Measurements from ENCODE around the gene MAGI1.

DNA sequence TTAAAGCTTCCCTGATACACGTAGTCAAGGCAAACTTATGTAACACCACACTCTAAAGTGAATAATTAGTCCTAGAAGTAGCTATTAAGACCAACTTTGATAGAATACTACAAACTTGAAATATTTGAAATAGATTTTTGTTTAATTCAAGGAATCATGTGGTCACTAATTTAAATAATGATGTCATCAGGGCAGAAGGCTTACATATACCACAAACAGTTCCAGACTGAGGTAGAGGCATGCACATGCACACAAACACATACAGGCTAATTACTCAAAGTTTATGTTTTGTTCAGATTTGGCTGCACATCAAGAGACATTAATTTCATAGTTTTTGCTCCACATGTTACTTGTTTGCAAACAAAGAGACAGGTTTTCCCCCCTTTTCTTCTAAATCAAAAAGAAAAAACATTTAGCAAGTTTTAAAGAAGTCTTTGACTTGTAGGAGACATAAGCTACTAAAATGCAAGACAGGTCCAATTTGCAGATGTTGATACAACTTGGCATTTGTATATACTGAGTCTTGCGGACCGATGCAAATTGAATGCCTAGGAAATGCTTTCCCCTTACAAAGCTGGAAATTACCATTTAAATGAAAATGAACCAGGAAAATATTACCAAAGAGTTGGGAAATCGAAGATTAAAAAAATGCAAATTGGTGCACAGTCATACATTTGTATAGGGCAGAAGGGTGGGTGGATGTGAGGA lies 594.8 kb downstream of the MAGI1 start:
- TF ChIP-seq, protein P1, sequence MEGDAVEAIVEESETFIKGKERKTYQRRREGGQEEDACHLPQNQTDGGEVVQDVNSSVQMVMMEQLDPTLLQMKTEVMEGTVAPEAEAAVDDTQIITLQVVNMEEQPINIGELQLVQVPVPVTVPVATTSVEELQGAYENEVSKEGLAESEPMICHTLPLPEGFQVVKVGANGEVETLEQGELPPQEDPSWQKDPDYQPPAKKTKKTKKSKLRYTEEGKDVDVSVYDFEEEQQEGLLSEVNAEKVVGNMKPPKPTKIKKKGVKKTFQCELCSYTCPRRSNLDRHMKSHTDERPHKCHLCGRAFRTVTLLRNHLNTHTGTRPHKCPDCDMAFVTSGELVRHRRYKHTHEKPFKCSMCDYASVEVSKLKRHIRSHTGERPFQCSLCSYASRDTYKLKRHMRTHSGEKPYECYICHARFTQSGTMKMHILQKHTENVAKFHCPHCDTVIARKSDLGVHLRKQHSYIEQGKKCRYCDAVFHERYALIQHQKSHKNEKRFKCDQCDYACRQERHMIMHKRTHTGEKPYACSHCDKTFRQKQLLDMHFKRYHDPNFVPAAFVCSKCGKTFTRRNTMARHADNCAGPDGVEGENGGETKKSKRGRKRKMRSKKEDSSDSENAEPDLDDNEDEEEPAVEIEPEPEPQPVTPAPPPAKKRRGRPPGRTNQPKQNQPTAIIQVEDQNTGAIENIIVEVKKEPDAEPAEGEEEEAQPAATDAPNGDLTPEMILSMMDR (IDR thresholded peaks at IDR 0.05), result no peak
- TF ChIP-seq, protein P2, sequence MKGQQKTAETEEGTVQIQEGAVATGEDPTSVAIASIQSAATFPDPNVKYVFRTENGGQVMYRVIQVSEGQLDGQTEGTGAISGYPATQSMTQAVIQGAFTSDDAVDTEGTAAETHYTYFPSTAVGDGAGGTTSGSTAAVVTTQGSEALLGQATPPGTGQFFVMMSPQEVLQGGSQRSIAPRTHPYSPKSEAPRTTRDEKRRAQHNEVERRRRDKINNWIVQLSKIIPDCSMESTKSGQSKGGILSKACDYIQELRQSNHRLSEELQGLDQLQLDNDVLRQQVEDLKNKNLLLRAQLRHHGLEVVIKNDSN (IDR thresholded peaks at IDR 0.05; ENCODE audit: borderline replicate concordance, low read depth), result no peak
- no peak for TF ChIP-seq NFIC (IDR thresholded peaks at IDR 0.05; ENCODE audit: borderline replicate concordance)
- TF ChIP-seq FOXJ3 (CRISPR knock-in tag; IDR thresholded peaks at IDR 0.05), result no peak
- TF ChIP-seq RFX5 (IDR thresholded peaks at IDR 0.05; ENCODE audit: low read length), result no peak
- TF ChIP-seq YY1 (IDR thresholded peaks at IDR 0.05; ENCODE audit: low read depth), result no peak
- TF ChIP-seq RAD21 (IDR thresholded peaks at IDR 0.05; ENCODE audit: low read length), result no peak
- TF ChIP-seq RXRA (IDR thresholded peaks at IDR 0.05; ENCODE audit: borderline replicate concordance, low read depth), result no peak
- no peak for TF ChIP-seq TEAD4 (IDR thresholded peaks at IDR 0.05; ENCODE audit: borderline replicate concordance, insufficient read depth)
- TF ChIP-seq MEF2A (IDR thresholded peaks at IDR 0.05; ENCODE audit: borderline replicate concordance, low read depth), result no peak

Data from SK-N-SH (cell line).